Body of pancreas (tissue), 4 donors: Measurements from ENCODE around the gene KIFAP3. TPM values are rescaled to one million over a fixed set of nuclear protein-coding genes. Genes with fewer than 3 reads are reported as not detected.

Experiments used
- ATAC-seq: fragments of 150-250 bp; one replicate; pipeline ENCODE4 v1.9.1; 2016
- DNase-seq, 4 donors: peaks; one replicate each; pipeline ENCODE4 v3.0.0-alpha.2; 2019
- H3K27ac ChIP-seq, 4 donors: fragments of 200-600 bp; sonication (generic); 1 replicate in 3 of 4; 2 replicates in 1 of 4; pipeline versions ENCODE4 v1.5.1 to v1.6.1; 2016 to 2019; ENCODE audit warnings: mild to moderate bottlenecking in 1 of 4, mixed read lengths in 1 of 4, moderate library complexity in 1 of 4
- H3K27me3 ChIP-seq, 2 donors: fragments of 200-600 bp; sonication (generic); one replicate each; pipeline ENCODE4 v1.6.0; 2016; ENCODE audit warnings: mild to moderate bottlenecking in 1 of 2
- H3K36me3 ChIP-seq, 2 donors: fragments of 200-600 bp; sonication (generic); replicated peaks in 1 of 2; 2 replicates each; pipeline ENCODE4 v1.5.1; 2016; ENCODE audit warnings: low read depth in 2 of 2; ENCODE audit not compliant: insufficient read depth in 1 of 2
- H3K4me1 ChIP-seq: fragments of 200-600 bp; sonication (generic); one replicate; pipeline ENCODE4 v1.6.0; 2016
- H3K4me3 ChIP-seq, 2 donors: fragments of 200-600 bp; sonication (generic); 1 replicate in 1 of 2; 2 replicates in 1 of 2; pipeline ENCODE4 v1.5.1; 2016 to 2019
- H3K9me3 ChIP-seq, 3 donors: fragments of 200-600 bp; sonication (generic); 1 replicate in 2 of 3; 2 replicates in 1 of 3; pipeline ENCODE4 v1.5.1; 2016
- CTCF ChIP-seq, 7 experiments: fragments of 450-650 bp in 4 of 7; fragments of 200-600 bp in 3 of 7; sonication (generic) in 3 of 7; IDR thresholded peaks; one replicate each; pipeline ENCODE4 v1.5.1; 2016 to 2019; ENCODE audit warnings: antibody characterized with exemption in 7 of 7
- POLR2A ChIP-seq, 3 donors: fragments of 450-650 bp; IDR thresholded peaks; one replicate each; pipeline ENCODE4 v1.6.1; 2016; ENCODE audit warnings: antibody characterized with exemption in 3 of 3, mild to moderate bottlenecking in 2 of 3
- WGBS, 2 donors: methylation state at CpG; one replicate each; pipeline ENCODE4 v1.1.5; 2017; 5-methylcytosine and 5-hydroxymethylcytosine counted together
- intact Hi-C: fragments of 100-400 bp; cut with DNase I; formaldehyde crosslinking; loops from one replicate; pipeline ENCODE4 v1.15.1; 2023
- total RNA-seq, 2 donors: library from RNA; depleted of rRNA; stranded (reverse); fragments of >200 nt; gene quantifications; one replicate each; pipeline ENCODE4 v1.1.0, GENCODE V29; 2016

KIFAP3 gene
- total RNA-seq, 2 donors from 2014 or later: 9.6 to 16.9 TPM

GRCh38 chr1:169885207-169885606, 189.3 kb downstream of the KIFAP3 start:
- H3K27me3 ChIP-seq: no peaks in the 10 kb centered on the region
- intact Hi-C loops: no loop called here
- DNase-seq: no peak
- no peak for TF ChIP-seq POLR2A (IDR thresholded peaks at IDR 0.05)
- no peak for TF ChIP-seq CTCF (IDR thresholded peaks at IDR 0.05)
- peaks cover 0 to 6% of the 10 kb centered on the region in 2 donors for H3K36me3 ChIP-seq
- H3K4me3 ChIP-seq: no peak overlapping the region
- H3K9me3 ChIP-seq: no peaks in the 10 kb centered on the region
- no peak for ATAC-seq
- 94 to 98% methylated on average over 2 of the region's 2 CpGs for WGBS, 2 donors
- H3K4me1 ChIP-seq: peaks cover 17% of the 10 kb centered on the region
- H3K27ac ChIP-seq: no peak overlapping the region

- Histone ChIP-seq H3K27me3 (no peaks in the 10 kb centered on the region), H3K36me3 (peaks cover 0 to 6% of the 10 kb centered on the region in 2 donors), H3K4me1 (peaks cover 11% of the 10 kb centered on the region), H3K4me3 (no peak overlapping the region), H3K27ac (no peak overlapping the region), H3K9me3 (no peaks in the 10 kb centered on the region)
- TF ChIP-seq CTCF (IDR thresholded peaks at IDR 0.05) (no peak), POLR2A (IDR thresholded peaks at IDR 0.05) (no peak)
- ATAC-seq: no peak
- no peak for DNase-seq
- intact Hi-C loops: no loop called here
Observed at GRCh38 chr1:169884634-169885033, 189.9 kb downstream of the KIFAP3 start.

GRCh38 chr1:169882039-169882511, 192.4 kb downstream of the KIFAP3 start:
- no peak for TF ChIP-seq CTCF (IDR thresholded peaks at IDR 0.05)
- TF ChIP-seq POLR2A (IDR thresholded peaks at IDR 0.05): no peak
- no peak overlapping the region for H3K27ac ChIP-seq
- H3K9me3 ChIP-seq: no peaks in the 10 kb centered on the region
- H3K36me3 ChIP-seq: peaks cover 0 to 6% of the 10 kb centered on the region in 2 donors
- no peaks in the 10 kb centered on the region for H3K4me1 ChIP-seq
- WGBS, 2 donors: 90 to 100% methylated on average over 9 to 19 of the region's 20 CpGs
- intact Hi-C loops: no loop called here
- DNase-seq: no peak
- no peak for ATAC-seq
- H3K4me3 ChIP-seq: no peak overlapping the region
- no peaks in the 10 kb centered on the region for H3K27me3 ChIP-seq

GRCh38 chr1:169879034-169879840, 195.3 kb downstream of the KIFAP3 start:
- ATAC-seq (no peak), DNase-seq (no peak)
- intact Hi-C loops: no loop called here
- no peaks in the 10 kb centered on the region for H3K27me3 ChIP-seq
- 77 to 89% methylated on average over 4 of the region's 4 CpGs for WGBS, 2 donors
- H3K27ac ChIP-seq: no peak overlapping the region
- H3K4me1 ChIP-seq: no peaks in the 10 kb centered on the region
- H3K36me3 ChIP-seq: peaks cover 0 to 17% of the 10 kb centered on the region in 2 donors
- H3K9me3 ChIP-seq: no peaks in the 10 kb centered on the region
- TF ChIP-seq CTCF (IDR thresholded peaks at IDR 0.05): no peak
- no peak for TF ChIP-seq POLR2A (IDR thresholded peaks at IDR 0.05)
- H3K4me3 ChIP-seq: no peak overlapping the region

- no peak for ATAC-seq
- no peaks in the 10 kb centered on the region for H3K4me1 ChIP-seq
- H3K36me3 ChIP-seq: peaks cover 0 to 23% of the 10 kb centered on the region in 2 donors
- no peaks in the 10 kb centered on the region for H3K9me3 ChIP-seq
- no peak overlapping the region for H3K4me3 ChIP-seq
- no peaks in the 10 kb centered on the region for H3K27me3 ChIP-seq
- no peak overlapping the region for H3K27ac ChIP-seq
- DNase-seq: no peak
- TF ChIP-seq CTCF (IDR thresholded peaks at IDR 0.05) (no peak), POLR2A (IDR thresholded peaks at IDR 0.05) (no peak)
- WGBS, 2 donors: 95 to 97% methylated on average over 4 of the region's 4 CpGs
- intact Hi-C loops: no loop called here
Observed at GRCh38 chr1:169878498-169878897, 196.0 kb downstream of the KIFAP3 start.
